IPS DF 6.9 (cell line): Measurements from ENCODE around the gene SCYGR5.
"Not testable (repeated sequence)": the region's sequence is repeated elsewhere in the genome, so short reads cannot be mapped to it uniquely, and the experiment has no call there.

ENCODE experiments used
- DNase-seq: peaks from one replicate; pipeline ENCODE4 v3.0.0-alpha.2; 2013; ENCODE audit warnings: low read depth, low spot score
- H3K27ac ChIP-seq: one replicate; pipeline ENCODE4 v1.5.1; 2013; ENCODE audit warnings: low read length, control low read depth
- H3K27me3 ChIP-seq: 2 replicates; pipeline ENCODE4 v1.6.1; 2013; ENCODE audit warnings: mild to moderate bottlenecking, low read length; ENCODE audit not compliant: control insufficient read depth, insufficient read depth
- H3K36me3 ChIP-seq: 2 replicates; pipeline ENCODE4 v1.6.1; 2013; ENCODE audit warnings: low read length; ENCODE audit not compliant: control insufficient read depth, insufficient read depth
- H3K4me1 ChIP-seq: 2 replicates; pipeline ENCODE4 v1.6.1; 2013; ENCODE audit warnings: low read length; ENCODE audit not compliant: control insufficient read depth, insufficient read depth
- H3K4me3 ChIP-seq: 2 replicates; pipeline ENCODE4 v1.5.1; 2013; ENCODE audit warnings: mild to moderate bottlenecking, low read length
- H3K9me3 ChIP-seq: 2 replicates; pipeline ENCODE4 v1.6.1; 2013; ENCODE audit warnings: low read length, inconsistent platforms; ENCODE audit not compliant: control insufficient read depth, insufficient read depth
- WGBS: extraction: QIAGEN DNeasy Blood & Tissue Kit; methylation state at CpG from one replicate; pipeline ENCODE4 v1.1.7; 2013; ENCODE audit warnings: mixed read lengths, missing lambda C conversion rate; ENCODE audit not compliant: insufficient read length, insufficient coverage; 5-methylcytosine and 5-hydroxymethylcytosine counted together

SCYGR5 gene

GRCh38 chr2:227673620-227674019, 7.0 kb downstream of the SCYGR5 start:
- WGBS, result no CpG with 5 or more reads among the region's 5 CpGs
- H3K9me3 ChIP-seq, H3K4me1 ChIP-seq, DNase-seq, H3K27me3 ChIP-seq, H3K36me3 ChIP-seq, H3K4me3 ChIP-seq, H3K27ac ChIP-seq: not testable (repeated sequence)

GRCh38 chr2:227674485-227674884, 7.9 kb downstream of the SCYGR5 start:
- no CpG with 5 or more reads among the region's 5 CpGs for WGBS
- no peak overlapping the region for H3K4me3 ChIP-seq

GRCh38 chr2:227677928-227678327, 11.3 kb downstream of the SCYGR5 start:
- H3K4me1 ChIP-seq, result no peaks in the 10 kb centered on the region
- no peak overlapping the region for H3K27ac ChIP-seq
- no CpG with 5 or more reads among the region's 3 CpGs for WGBS
- no peak overlapping the region for H3K4me3 ChIP-seq
- no peak for DNase-seq
- no peaks in the 10 kb centered on the region for H3K9me3 ChIP-seq
- H3K27me3 ChIP-seq, result no peaks in the 10 kb centered on the region
- H3K36me3 ChIP-seq, result no peaks in the 10 kb centered on the region

More at GRCh38 chr2:227674485-227674884, 7.9 kb downstream of the SCYGR5 start:
- no peak for DNase-seq
- Histone ChIP-seq H3K36me3 (no peaks in the 10 kb centered on the region), H3K9me3 (no peaks in the 10 kb centered on the region), H3K27me3 (no peaks in the 10 kb centered on the region), H3K4me1 (no peaks in the 10 kb centered on the region; the same call in 1 of the 2 replicates), H3K27ac (no peak overlapping the region)

GRCh38 chr2:227684258-227684657, 17.7 kb downstream of the SCYGR5 start:
- Histone ChIP-seq H3K36me3 (no peaks in the 10 kb centered on the region), H3K27ac (no peak overlapping the region)

GRCh38 chr2:227687189-227687588, 20.6 kb downstream of the SCYGR5 start:
- H3K27ac ChIP-seq, result no peak overlapping the region
- no peak overlapping the region for H3K4me3 ChIP-seq
- H3K27me3 ChIP-seq, result no peaks in the 10 kb centered on the region
- no CpG with 5 or more reads among the region's 3 CpGs for WGBS
- H3K36me3 ChIP-seq, result no peaks in the 10 kb centered on the region
- H3K9me3 ChIP-seq, result no peaks in the 10 kb centered on the region
- no peak for DNase-seq
- no peaks in the 10 kb centered on the region for H3K4me1 ChIP-seq

More at GRCh38 chr2:227684258-227684657, 17.7 kb downstream of the SCYGR5 start:
- Histone ChIP-seq H3K27me3 (no peaks in the 10 kb centered on the region), H3K9me3 (no peaks in the 10 kb centered on the region), H3K4me3 (no peak overlapping the region), H3K4me1 (no peaks in the 10 kb centered on the region)
- no peak for DNase-seq
- whole genome bisulfite sequencing, result no CpG with 5 or more reads among the region's 5 CpGs

- Histone ChIP-seq H3K27ac (no peak overlapping the region), H3K4me3 (no peak overlapping the region), H3K27me3 (no peaks in the 10 kb centered on the region), H3K9me3 (no peaks in the 10 kb centered on the region), H3K4me1 (no peaks in the 10 kb centered on the region), H3K36me3 (no peaks in the 10 kb centered on the region)
- no peak for DNase-seq
- WGBS, result no CpG with 5 or more reads among the region's 2 CpGs
These were observed 30.5 kb downstream of the SCYGR5 start for GRCh38 chr2:227696990-227697679.

- no CpG with 5 or more reads among the region's 3 CpGs for WGBS
- Histone ChIP-seq H3K27ac (no peak overlapping the region), H3K36me3 (no peaks in the 10 kb centered on the region), H3K4me1 (no peaks in the 10 kb centered on the region), H3K27me3 (no peaks in the 10 kb centered on the region), H3K4me3 (no peak overlapping the region), H3K9me3 (no peaks in the 10 kb centered on the region)
- no peak for DNase-seq
These were observed 35.0 kb downstream of the SCYGR5 start for GRCh38 chr2:227701556-227701955.

GRCh38 chr2:227703280-227703732, 36.7 kb downstream of the SCYGR5 start:
- Histone ChIP-seq H3K36me3 (no peaks in the 10 kb centered on the region), H3K9me3 (no peaks in the 10 kb centered on the region), H3K4me1 (no peaks in the 10 kb centered on the region), H3K27me3 (no peaks in the 10 kb centered on the region), H3K4me3 (no peak overlapping the region), H3K27ac (no peak overlapping the region)
- no CpG with 5 or more reads among the region's 4 CpGs for WGBS
- no peak for DNase-seq

GRCh38 chr2:227703961-227704360, 37.4 kb downstream of the SCYGR5 start:
- no peak for DNase-seq
- H3K36me3 ChIP-seq, result no peaks in the 10 kb centered on the region
- H3K4me1 ChIP-seq, result no peaks in the 10 kb centered on the region
- no peaks in the 10 kb centered on the region for H3K9me3 ChIP-seq
- H3K4me3 ChIP-seq, result no peak overlapping the region
- H3K27ac ChIP-seq, result no peak overlapping the region
- no CpG with 5 or more reads among the region's 3 CpGs for WGBS
- no peaks in the 10 kb centered on the region for H3K27me3 ChIP-seq

- no peaks in the 10 kb centered on the region for H3K4me1 ChIP-seq
These were observed 40.3 kb downstream of the SCYGR5 start for GRCh38 chr2:227706859-227707258.

GRCh38 chr2:227707390-227707789, 40.8 kb downstream of the SCYGR5 start:
- no peaks in the 10 kb centered on the region for H3K36me3 ChIP-seq
- H3K4me3 ChIP-seq, result no peak overlapping the region
- H3K27ac ChIP-seq, result no peak overlapping the region
- H3K27me3 ChIP-seq, result no peaks in the 10 kb centered on the region
- no peaks in the 10 kb centered on the region for H3K9me3 ChIP-seq
- no CpG with 5 or more reads among the region's 6 CpGs for WGBS
- no peak for DNase-seq
- no peaks in the 10 kb centered on the region for H3K4me1 ChIP-seq

More at GRCh38 chr2:227706859-227707258, 40.3 kb downstream of the SCYGR5 start:
- no peaks in the 10 kb centered on the region for H3K27me3 ChIP-seq
- no peaks in the 10 kb centered on the region for H3K9me3 ChIP-seq
- no peaks in the 10 kb centered on the region for H3K36me3 ChIP-seq
- no peak for DNase-seq
- no peak overlapping the region for H3K4me3 ChIP-seq
- WGBS, result no CpG with 5 or more reads among the region's 4 CpGs
- no peak overlapping the region for H3K27ac ChIP-seq
